ENCODE measurements around the gene TP53BP1.
"Not testable (repeated sequence)": the region's sequence is repeated elsewhere in the genome, so short reads cannot be mapped to it uniquely, and the experiment has no call there.

Gene TP53BP1

GRCh38 chr15:43492673-43493601 lies at the start of gene TP53BP1:
Gene TP53BP1 (minus strand): TSS chr15:43493156. CDS start chr15:43493043, 113 bp downstream.
- DNase-seq = peak; percentile 86

GRCh38 chr15:43541785-43542184 lies 48.8 kb upstream of the TP53BP1 start:
- DNase-seq = no peak

DNA sequence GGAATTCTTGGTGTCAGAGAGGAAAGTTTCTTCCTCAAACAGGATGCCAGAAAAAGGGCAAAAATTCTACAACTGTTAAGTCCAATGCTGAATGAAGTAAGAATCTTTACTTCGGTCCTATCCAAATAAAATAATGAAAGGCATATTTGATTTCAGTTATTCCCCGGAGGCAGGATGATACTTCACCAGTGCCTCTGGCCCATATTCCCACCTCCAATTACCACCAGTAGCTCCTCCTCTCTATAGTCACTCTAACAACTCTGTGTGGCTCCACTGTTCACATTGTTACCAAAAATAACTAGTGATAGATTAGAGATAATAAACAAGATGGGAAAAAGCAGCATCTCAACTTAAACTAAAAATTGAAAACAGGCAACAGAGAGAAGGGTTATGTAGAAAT lies 45.1 kb upstream of the TP53BP1 start:
- no peak for DNase-seq

DNA sequence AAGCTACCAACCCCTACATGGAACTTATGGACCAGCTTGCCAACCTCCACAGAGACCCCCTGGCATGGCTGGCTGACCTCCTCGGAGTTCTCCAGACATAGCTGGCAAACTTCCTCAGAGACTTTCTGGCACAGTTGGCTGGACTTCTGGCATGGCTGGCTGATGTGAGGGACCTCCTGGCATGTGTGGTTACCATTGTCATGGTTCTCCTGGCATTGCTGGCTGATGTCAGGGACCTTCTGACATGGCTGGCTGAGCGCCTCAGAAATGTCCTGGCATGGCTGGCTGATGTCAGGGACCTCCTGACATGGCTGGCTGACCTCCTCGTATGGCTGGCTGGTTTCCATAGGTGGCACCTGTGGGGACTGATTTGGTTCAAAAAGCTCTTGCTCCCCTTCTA lies 41.9 kb upstream of the TP53BP1 start:
- no peak for DNase-seq

DNA sequence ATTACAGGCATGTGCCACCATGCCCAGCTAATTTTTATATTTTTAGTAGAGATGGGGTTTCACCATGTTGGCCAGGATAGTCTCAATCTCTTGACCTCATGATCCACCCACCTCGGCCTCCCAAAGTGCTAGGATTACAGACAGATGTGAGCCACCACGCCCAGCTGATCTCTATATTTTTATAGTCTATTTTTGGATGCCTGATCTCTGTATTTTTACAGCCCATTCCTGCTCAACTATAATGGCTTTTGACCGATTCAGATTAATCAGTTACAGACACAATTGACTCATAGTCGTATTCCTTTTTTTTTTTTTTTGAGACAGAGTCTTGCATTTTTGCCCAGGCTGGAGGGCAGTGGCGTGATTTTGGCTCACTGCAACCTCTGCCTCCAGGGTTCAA lies 39.9 kb upstream of the TP53BP1 start:
- DNase-seq = not testable (repeated sequence)

DNA sequence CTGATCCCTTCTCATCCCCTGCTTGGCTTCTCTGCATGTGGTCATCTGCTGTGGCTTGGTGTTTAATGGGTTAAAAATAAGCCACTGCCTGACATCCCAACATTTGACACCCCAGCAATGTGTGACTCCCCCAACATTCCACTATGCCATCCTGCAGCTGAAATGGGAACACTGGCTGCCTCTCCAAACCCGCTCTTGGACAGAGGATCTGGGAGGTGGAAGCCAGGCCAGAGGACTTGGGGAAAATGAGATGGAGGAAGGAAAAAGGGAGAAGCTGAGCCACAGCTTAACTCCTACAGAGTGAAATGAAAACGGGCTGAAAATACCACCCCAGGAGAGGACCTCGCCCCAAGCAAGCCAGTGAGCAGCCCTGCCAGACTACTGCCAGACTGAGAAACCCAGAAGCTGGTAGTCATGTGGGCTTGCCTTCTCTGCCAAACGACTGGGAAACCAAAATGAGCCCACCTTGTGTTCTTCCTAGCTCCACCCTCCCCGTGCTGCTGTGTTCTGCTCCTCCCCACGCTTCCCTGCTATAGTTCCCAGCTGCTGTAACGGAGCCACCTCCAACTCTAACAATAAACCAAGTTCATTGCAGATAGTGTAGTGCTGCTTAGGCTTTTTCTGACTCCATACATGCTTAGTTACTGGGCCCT lies 38.2 kb upstream of the TP53BP1 start:
- DNase-seq = no peak

- no peak for DNase-seq
Measured at GRCh38 chr15:43529587-43530345, 36.8 kb upstream of the TP53BP1 start.

DNA sequence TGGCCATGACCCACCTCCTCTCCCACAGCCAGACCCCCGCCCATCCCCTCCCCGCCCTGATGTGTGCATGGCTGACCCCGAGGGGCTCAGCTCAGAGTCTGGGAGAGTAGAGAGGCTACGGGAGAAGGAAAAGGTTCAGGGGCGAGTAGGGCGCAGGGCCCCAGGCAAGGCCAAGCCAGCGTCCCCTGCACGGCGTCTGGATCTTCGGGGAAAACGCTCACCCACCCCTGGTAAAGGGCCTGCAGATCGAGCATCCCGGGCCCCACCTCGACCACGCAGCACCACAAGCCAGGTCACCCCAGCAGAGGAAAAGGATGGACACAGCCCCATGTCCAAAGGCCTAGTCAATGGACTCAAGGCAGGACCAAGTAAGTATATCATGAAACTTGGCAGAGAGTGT lies 36.2 kb upstream of the TP53BP1 start:
- DNase-seq = no peak

DNA sequence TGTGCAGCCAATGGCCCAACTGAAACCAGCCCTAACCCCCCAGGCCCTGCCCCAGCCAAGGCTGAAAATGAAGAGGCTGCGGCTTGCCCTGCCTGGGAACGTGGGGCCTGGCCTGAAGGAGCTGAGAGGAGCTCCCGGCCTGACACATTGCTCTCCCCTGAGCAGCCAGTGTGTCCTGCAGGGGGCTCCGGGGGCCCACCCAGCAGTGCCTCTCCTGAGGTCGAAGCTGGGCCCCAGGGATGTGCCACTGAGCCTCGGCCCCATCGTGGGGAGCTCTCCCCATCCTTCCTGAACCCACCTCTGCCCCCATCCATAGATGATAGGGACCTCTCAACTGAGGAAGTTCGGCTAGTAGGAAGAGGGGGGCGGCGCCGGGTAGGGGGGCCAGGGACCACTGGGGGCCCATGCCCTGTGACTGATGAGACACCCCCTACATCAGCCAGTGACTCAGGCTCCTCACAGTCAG lies 35.6 kb upstream of the TP53BP1 start:
- no peak for DNase-seq

- no peak for DNase-seq
Measured at GRCh38 chr15:43527802-43528541, 35.0 kb upstream of the TP53BP1 start.

DNA sequence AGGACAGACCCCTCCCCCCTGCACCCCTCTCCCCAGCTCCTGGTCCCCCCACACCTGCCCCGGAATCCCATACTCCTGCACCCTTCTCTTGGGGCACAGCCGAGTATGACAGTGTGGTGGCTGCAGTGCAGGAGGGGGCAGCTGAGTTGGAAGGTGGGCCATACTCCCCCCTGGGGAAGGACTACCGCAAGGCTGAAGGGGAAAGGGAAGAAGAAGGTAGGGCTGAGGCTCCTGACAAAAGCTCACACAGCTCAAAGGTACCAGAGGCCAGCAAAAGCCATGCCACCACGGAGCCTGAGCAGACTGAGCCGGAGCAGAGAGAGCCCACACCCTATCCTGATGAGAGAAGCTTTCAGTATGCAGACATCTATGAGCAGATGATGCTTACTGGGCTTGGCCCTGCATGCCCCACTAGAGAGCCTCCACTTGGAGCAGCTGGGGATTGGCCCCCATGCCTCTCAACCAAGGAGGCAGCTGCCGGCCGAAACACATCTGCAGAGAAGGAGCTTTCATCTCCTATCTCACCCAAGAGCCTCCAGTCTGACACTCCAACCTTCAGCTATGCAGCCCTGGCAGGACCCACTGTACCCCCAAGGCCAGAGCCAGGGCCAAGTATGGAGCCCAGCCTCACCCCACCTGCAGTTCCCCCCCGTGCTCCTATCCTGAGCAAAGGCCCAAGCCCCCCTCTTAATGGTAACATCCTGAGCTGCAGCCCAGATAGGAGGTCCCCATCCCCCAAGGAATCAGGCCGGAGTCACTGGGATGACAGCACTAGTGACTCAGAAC lies 34.3 kb upstream of the TP53BP1 start:
- no peak for DNase-seq

DNA sequence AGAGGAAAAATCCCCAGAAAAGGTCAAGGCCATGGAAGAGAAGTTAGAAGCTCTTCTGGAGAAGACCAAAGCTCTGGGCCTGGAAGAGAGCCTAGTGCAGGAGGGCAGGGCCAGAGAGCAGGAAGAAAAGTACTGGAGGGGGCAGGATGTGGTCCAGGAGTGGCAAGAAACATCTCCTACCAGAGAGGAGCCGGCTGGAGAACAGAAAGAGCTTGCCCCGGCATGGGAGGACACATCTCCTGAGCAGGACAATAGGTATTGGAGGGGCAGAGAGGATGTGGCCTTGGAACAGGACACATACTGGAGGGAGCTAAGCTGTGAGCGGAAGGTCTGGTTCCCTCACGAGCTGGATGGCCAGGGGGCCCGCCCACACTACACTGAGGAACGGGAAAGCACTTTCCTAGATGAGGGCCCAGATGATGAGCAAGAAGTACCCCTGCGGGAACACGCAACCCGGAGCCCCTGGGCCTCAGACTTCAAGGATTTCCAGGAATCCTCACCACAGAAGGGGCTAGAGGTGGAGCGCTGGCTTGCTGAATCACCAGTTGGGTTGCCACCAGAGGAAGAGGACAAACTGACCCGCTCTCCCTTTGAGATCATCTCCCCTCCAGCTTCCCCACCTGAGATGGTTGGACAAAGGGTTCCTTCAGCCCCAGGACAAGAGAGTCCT lies 33.4 kb upstream of the TP53BP1 start:
- no peak for DNase-seq

DNA sequence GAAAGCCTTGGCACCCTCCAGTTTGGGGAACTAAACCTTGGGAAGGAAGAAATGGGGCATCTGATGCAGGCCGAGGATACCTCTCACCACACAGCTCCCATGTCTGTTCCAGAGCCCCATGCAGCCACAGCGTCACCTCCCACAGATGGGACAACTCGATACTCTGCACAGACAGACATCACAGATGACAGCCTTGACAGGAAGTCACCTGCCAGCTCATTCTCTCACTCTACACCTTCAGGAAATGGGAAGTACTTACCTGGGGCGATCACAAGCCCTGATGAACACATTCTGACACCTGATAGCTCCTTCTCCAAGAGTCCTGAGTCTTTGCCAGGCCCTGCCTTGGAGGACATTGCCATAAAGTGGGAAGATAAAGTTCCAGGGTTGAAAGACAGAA lies 32.2 kb upstream of the TP53BP1 start:
- no peak for DNase-seq

DNA sequence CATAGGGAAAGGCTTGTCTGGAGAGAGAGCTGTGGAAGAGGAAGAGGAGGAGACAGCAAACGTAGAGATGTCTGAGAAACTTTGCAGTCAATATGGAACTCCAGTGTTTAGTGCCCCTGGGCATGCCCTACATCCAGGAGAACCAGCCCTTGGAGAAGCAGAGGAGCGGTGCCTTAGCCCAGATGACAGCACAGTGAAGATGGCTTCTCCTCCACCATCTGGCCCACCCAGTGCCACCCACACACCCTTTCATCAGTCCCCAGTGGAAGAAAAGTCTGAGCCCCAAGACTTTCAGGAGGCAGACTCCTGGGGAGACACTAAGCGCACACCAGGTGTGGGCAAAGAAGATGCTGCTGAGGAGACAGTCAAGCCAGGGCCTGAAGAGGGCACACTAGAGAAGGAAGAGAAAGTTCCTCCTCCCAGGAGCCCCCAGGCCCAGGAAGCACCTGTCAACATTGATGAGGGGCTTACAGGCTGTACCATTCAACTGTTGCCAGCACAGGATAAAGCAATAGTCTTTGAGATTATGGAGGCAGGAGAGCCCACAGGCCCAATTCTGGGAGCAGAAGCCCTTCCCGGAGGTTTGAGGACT lies 31.4 kb upstream of the TP53BP1 start:
- no peak for DNase-seq

DNA sequence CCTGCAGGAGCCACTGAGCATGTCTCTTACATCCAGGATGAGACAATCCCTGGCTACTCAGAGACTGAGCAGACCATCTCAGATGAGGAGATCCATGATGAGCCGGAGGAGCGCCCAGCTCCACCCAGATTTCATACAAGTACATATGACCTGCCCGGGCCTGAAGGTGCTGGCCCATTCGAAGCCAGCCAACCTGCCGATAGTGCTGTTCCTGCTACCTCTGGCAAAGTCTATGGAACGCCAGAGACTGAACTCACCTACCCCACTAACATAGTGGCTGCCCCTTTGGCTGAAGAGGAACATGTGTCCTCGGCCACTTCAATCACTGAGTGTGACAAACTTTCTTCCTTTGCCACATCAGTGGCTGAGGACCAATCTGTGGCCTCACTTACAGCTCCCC lies 30.7 kb upstream of the TP53BP1 start:
- DNase-seq = no peak

DNA sequence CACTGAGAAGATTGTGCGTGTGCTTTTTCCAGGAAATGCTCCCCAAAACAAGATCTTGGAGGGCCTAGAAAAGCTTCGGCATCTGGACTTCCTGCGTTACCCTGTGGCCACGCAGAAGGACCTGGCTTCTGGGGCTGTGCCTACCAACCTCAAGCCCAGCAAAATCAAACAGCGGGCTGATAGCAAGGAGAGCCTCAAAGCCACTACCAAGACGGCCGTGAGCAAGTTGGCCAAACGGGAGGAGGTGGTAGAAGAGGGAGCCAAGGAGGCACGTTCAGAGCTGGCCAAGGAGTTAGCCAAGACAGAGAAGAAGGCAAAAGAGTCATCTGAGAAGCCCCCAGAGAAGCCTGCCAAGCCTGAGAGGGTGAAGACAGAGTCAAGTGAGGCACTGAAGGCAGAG lies 29.3 kb upstream of the TP53BP1 start:
- DNase-seq = no peak

DNA sequence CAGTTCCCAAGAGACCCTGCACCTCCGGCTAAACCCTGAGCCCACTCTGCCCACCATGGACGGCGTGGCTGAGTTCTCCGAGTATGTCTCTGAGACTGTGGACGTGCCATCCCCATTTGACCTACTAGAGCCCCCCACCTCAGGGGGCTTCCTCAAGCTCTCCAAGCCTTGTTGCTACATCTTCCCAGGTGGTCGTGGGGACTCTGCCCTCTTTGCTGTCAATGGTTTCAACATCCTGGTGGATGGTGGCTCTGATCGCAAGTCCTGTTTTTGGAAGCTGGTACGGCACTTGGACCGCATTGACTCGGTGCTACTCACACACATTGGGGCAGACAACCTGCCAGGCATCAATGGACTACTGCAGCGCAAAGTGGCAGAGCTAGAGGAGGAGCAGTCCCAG lies 28.5 kb upstream of the TP53BP1 start:
- no peak for DNase-seq

DNA sequence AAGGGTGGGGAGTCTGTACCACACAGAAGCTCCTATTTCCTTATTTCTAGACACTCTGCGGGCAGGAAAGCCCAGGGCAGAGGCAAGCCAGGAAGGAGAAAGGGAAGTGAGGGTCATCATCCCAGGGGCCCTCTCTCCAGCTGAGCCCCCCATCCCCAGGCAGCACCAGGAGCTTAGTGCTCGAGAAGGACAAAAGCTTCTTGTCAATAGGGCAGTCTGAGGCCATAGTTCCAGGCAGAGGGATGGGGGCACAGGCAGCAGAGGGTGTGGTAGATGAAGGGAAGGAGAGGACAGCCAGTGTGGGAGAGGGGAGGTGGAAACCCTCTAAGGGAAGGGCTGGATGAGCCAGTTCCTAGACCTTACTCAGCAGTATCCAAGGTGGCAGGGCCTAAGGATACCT lies 27.2 kb upstream of the TP53BP1 start:
- DNase-seq = no peak

GRCh38 chr15:43519196-43519595 lies 26.2 kb upstream of the TP53BP1 start:
- no peak for DNase-seq

DNA sequence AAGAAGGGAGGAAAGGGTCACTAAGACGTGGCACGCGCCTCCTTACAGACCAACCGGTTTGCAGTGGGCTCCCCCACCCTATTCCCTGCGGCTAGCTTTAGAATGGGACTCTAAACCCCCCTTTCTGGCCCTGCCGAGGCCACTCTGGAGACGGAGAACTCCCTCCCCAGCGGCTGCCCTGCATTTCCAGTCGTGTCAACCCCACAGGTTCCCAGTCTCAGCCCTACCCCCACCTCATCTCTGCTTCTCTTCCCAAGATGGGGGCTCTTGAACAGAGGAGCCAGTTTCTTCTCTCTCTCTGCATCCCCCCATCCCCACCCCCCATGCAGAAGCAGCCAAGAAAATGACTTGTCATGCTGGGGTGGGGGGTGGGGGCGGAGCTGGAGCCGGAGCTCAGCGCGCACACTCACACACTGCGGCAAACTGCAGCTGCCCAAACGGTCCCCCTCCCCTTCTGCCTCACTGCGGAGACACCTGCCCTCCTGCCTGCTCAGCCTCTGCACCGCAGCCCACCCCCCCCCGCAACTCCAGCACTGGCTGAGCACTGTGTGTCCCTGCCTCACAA lies 25.3 kb upstream of the TP53BP1 start:
- DNase-seq = peak; percentile 72

Measured in NCI-H510A treated with DMSO at 0.1 percent for 48 hours (cell line).